OCI-LY7 (cell line): ENCODE data around the gene TRIM7. TPM values are rescaled to one million over a fixed set of nuclear protein-coding genes. Genes with fewer than 3 reads are reported as not detected.

Experiments
- BruUV-seq: library from RNA; stranded (reverse); fragments of 400-500 nt; replicated peaks from 2 replicates; lab custom pipeline; 2021; lab: Mats Ljungman, UMichigan
- CTCF ChIA-PET: fragments of 300-600 bp; sonication (Branson Sonifier 250); formaldehyde crosslinking; loops from one replicate; lab custom pipeline; 2022; ENCODE audit warnings: antibody characterized with exemption; ENCODE audit not compliant: unreplicated experiment; lab: Charles Lee
- POLR2A ChIA-PET: fragments of 300-600 bp; sonication (Branson Sonifier 250); formaldehyde crosslinking; loops from one replicate; lab custom pipeline; 2022; ENCODE audit warnings: antibody characterized with exemption; lab: Charles Lee
- DNase-seq: peaks from one replicate; pipeline ENCODE4 v3.0.0-alpha.2; 2015; ENCODE audit warnings: low spot score
- H2AFZ ChIP-seq: fragments of 200-600 bp; sonication (generic), shearing (Covaris generic); 2 replicates; pipeline ENCODE4 v1.6.1; 2014; ENCODE audit warnings: mild to moderate bottlenecking, antibody characterized with exemption, low read length, moderate library complexity
- H3K27ac ChIP-seq: fragments of 200-600 bp; sonication (generic); 2 replicates; pipeline ENCODE4 v1.5.1; 2014; ENCODE audit warnings: mixed run types, low read depth, mild to moderate bottlenecking, moderate library complexity, low read length, inconsistent platforms; ENCODE audit not compliant: poor library complexity, severe bottlenecking
- H3K36me3 ChIP-seq: fragments of 200-600 bp; sonication (generic); 2 replicates; pipeline ENCODE4 v1.6.1; 2014; ENCODE audit warnings: mild to moderate bottlenecking, antibody characterized with exemption, low read length, moderate library complexity, mixed read lengths; ENCODE audit not compliant: insufficient read depth
- H3K4me1 ChIP-seq: fragments of 200-600 bp; sonication (generic); 2 replicates; pipeline ENCODE4 v1.5.1; 2014; ENCODE audit warnings: mild to moderate bottlenecking, low read length; ENCODE audit not compliant: insufficient read depth, poor library complexity, severe bottlenecking
- H3K4me2 ChIP-seq: fragments of 200-600 bp; sonication (generic); 2 replicates; pipeline ENCODE4 v1.6.1; 2014; ENCODE audit warnings: mild to moderate bottlenecking, low read length
- H3K4me3 ChIP-seq: fragments of 200-600 bp; sonication (generic); 2 replicates; pipeline ENCODE4 v1.5.1; 2014; ENCODE audit warnings: mild to moderate bottlenecking, low read depth, low read length; ENCODE audit not compliant: poor library complexity, severe bottlenecking
- H3K79me2 ChIP-seq: fragments of 200-600 bp; sonication (generic); 2 replicates; pipeline ENCODE4 v1.6.1; 2016; ENCODE audit warnings: low read depth, mild to moderate bottlenecking, low read length, moderate library complexity, mixed read lengths; ENCODE audit not compliant: insufficient read depth
- H3K9me2 ChIP-seq: fragments of 200-600 bp; sonication (generic); 2 replicates; pipeline ENCODE4 v1.6.1; 2016; ENCODE audit warnings: mild to moderate bottlenecking, low read length, mixed read lengths; ENCODE audit not compliant: insufficient read depth
- H3K9me3 ChIP-seq: fragments of 200-600 bp; sonication (generic); 2 replicates; pipeline ENCODE4 v1.6.1; 2014; ENCODE audit warnings: mild to moderate bottlenecking, mixed run types, low read length, mixed read lengths
- H4K20me1 ChIP-seq: fragments of 200-600 bp; sonication (generic); 2 replicates; pipeline ENCODE4 v1.6.1; 2014; ENCODE audit warnings: mild to moderate bottlenecking, antibody characterized with exemption, low read length, moderate library complexity, mixed read lengths; ENCODE audit not compliant: insufficient read depth
- CTCF ChIP-seq: fragments of 200-600 bp; sonication (generic); conservative IDR thresholded peaks from 2 replicates; pipeline ENCODE4 v1.5.1; 2014; ENCODE audit warnings: mild to moderate bottlenecking, antibody characterized with exemption, low read length, moderate library complexity, mixed read lengths
- EZH2phosphoT487 ChIP-seq: fragments of 200-600 bp; sonication (generic); IDR thresholded peaks from 2 replicates; pipeline ENCODE4 v1.6.1; 2018; ENCODE audit warnings: low read depth, borderline replicate concordance, mild to moderate bottlenecking, mixed run types, antibody characterized with exemption, low read length, moderate library complexity, mixed read lengths
- intact Hi-C: fragments of 100-400 bp; cut with micrococcal nuclease; formaldehyde crosslinking; loops from one replicate; pipeline ENCODE4 v1.10.0; 2022; ENCODE audit not compliant: unreplicated experiment
- total RNA-seq, 2 experiments: library from RNA; depleted of rRNA in 1 of 2; stranded (reverse); fragments of >200 nt in 1 of 2; shearing (Covaris generic) in 1 of 2; gene quantifications; 2 replicates each; pipeline ENCODE4 v1.2.3, GENCODE V29; 2014 to 2022

TRIM7 gene
- total RNA-seq, 2 experiments from 2014 or later: 0.22 to 1.8 TPM

- Histone ChIP-seq H3K9me3 (no peaks in the 10 kb centered on the region), H3K9me2 (no peaks in the 10 kb centered on the region), H2AFZ (peak overlapping the region; percentile 76; the same call in 1 of the 2 replicates), H3K4me2 (peak overlapping the region; percentile 70), H3K4me3 (no peak overlapping the region), H3K27ac (peak overlapping the region; percentile 80), H4K20me1 (no peaks in the 10 kb centered on the region), H3K79me2 (no peaks in the 10 kb centered on the region), H3K36me3 (no peaks in the 10 kb centered on the region), H3K4me1 (peaks cover 38% of the 10 kb centered on the region)
- ChIA-PET CTCF (interaction anchor here (1.1 kb wide), 1 partner anchor 115 kb away, joined by 3 read pairs; no protein-coding TSS in a partner anchor), POLR2A (interaction anchor here (1.1 to 1.4 kb wide), 2 partner anchors 13 to 25 kb away, joined by 3 to 4 read pairs; no protein-coding TSS in a partner anchor)
- DNase-seq: peak; percentile 84
- intact Hi-C loops: loop anchor here (1.0 to 5.0 kb wide), 5 partner anchors 13 to 377 kb away; no protein-coding TSS in a partner anchor
- no TSS peak for BruUV-seq
- no peak for TF ChIP-seq EZH2phosphoT487
- TF ChIP-seq CTCF: peak; percentile 95
Observed at GRCh38 chr5:181159286-181160151, 45.5 kb downstream of the TRIM7 start.

- no peak overlapping the region for H3K4me2 ChIP-seq
- POLR2A ChIA-PET: interaction anchor here (1.4 kb wide), 1 partner anchor 14 kb away, joined by 3 read pairs; no protein-coding TSS in a partner anchor
- H2AFZ ChIP-seq: no peak overlapping the region
- no peaks in the 10 kb centered on the region for H3K9me2 ChIP-seq
- intact Hi-C loops: loop anchor here (1.0 to 5.0 kb wide), 4 partner anchors 14 to 377 kb away; no protein-coding TSS in a partner anchor
- H3K9me3 ChIP-seq: no peaks in the 10 kb centered on the region
- H3K4me1 ChIP-seq: peaks cover 38% of the 10 kb centered on the region
- no peak for TF ChIP-seq EZH2phosphoT487
- TF ChIP-seq CTCF: no peak
- no peaks in the 10 kb centered on the region for H3K79me2 ChIP-seq
- no peaks in the 10 kb centered on the region for H3K36me3 ChIP-seq
- CTCF ChIA-PET: interaction anchor here (0.6 to 1.1 kb wide), 2 partner anchors 111 to 114 kb away, joined by 3 read pairs; no protein-coding TSS in a partner anchor
- H3K4me3 ChIP-seq: no peak overlapping the region
- no peak overlapping the region for H3K27ac ChIP-seq
- no peak for DNase-seq
- no TSS peak for BruUV-seq
- H4K20me1 ChIP-seq: no peaks in the 10 kb centered on the region
Observed at GRCh38 chr5:181158869-181159268, 46.1 kb downstream of the TRIM7 start.
